Right hindlimb (tissue), 1 donor: ENCODE data around the gene UNC5B.

Source experiments
- DNase-seq: peaks from one replicate; pipeline ENCODE4 v3.0.0-alpha.2; 2018

The UNC5B gene

GRCh38 chr10:71325267-71325666 is 112.9 kb downstream of the UNC5B start:
- no peak for DNase-seq

- DNase-seq = no peak
Measured at GRCh38 chr10:71326464-71326881, 114.1 kb downstream of the UNC5B start.

- no peak for DNase-seq
Measured at GRCh38 chr10:71330789-71331404, 118.5 kb downstream of the UNC5B start.

GRCh38 chr10:71331736-71332135 is 119.4 kb downstream of the UNC5B start:
- no peak for DNase-seq

GRCh38 chr10:71332466-71332865 is 120.1 kb downstream of the UNC5B start:
- no peak for DNase-seq

- DNase-seq = no peak
Measured at GRCh38 chr10:71333129-71333887, 120.9 kb downstream of the UNC5B start.

GRCh38 chr10:71334221-71334791 is 121.9 kb downstream of the UNC5B start:
- no peak for DNase-seq

- no peak for DNase-seq
Measured at GRCh38 chr10:71335173-71335708, 122.9 kb downstream of the UNC5B start.

- no peak for DNase-seq
Measured at GRCh38 chr10:71336632-71337031, 124.3 kb downstream of the UNC5B start.

- DNase-seq = no peak
Measured at GRCh38 chr10:71337219-71337701, 124.9 kb downstream of the UNC5B start.

- no peak for DNase-seq
Measured at GRCh38 chr10:71338728-71339495, 126.5 kb downstream of the UNC5B start.

GRCh38 chr10:71339796-71340589 is 127.6 kb downstream of the UNC5B start:
- DNase-seq = no peak

- DNase-seq = no peak
Measured at GRCh38 chr10:71342573-71343391, 130.4 kb downstream of the UNC5B start.

- peak; percentile 72 for DNase-seq
Measured at GRCh38 chr10:71343392-71343773, 131.0 kb downstream of the UNC5B start.

GRCh38 chr10:71344154-71344925 is 132.0 kb downstream of the UNC5B start:
- DNase-seq = no peak

GRCh38 chr10:71344993-71345480 is 132.7 kb downstream of the UNC5B start:
- no peak for DNase-seq

- DNase-seq = no peak
Measured at GRCh38 chr10:71345694-71346093, 133.3 kb downstream of the UNC5B start.

- DNase-seq = no peak
Measured at GRCh38 chr10:71346731-71347130, 134.4 kb downstream of the UNC5B start.

GRCh38 chr10:71347587-71348395 is 135.4 kb downstream of the UNC5B start:
- no peak for DNase-seq
